Left renal cortex interstitium (tissue), 4 donors: ENCODE data around the gene TTC28. TPM values are rescaled to one million over a fixed set of nuclear protein-coding genes. Genes with fewer than 3 reads are reported as not detected.

Experiments used
- DNase-seq, 4 donors: peaks; one replicate each; pipeline ENCODE4 v3.0.0-alpha.2; 2013; ENCODE audit warnings: low read depth in 4 of 4, low spot score in 2 of 4, missing footprints in 1 of 4
- polyA plus RNA-seq, 4 donors: library from polyadenylated mRNA; unstranded; fragments of 120-200 nt; gene quantifications; one replicate each; pipeline ENCODE4 v1.2.1, GENCODE V29; 2013; ENCODE audit not compliant: insufficient read length in 4 of 4

TTC28 gene
- polyA plus RNA-seq, 4 donors = 26.0 to 49.6 (median 35.9) TPM

GRCh38 chr22:27961680-27962079 is 718.0 kb downstream of the TTC28 start:
- DNase-seq = no peak

GRCh38 chr22:27961182-27961581 is 718.5 kb downstream of the TTC28 start:
- DNase-seq = no peak

- no peak for DNase-seq
Measured at GRCh38 chr22:27959335-27960090, 720.1 kb downstream of the TTC28 start.

- no peak for DNase-seq
Measured at GRCh38 chr22:27952779-27953178, 726.9 kb downstream of the TTC28 start.

- DNase-seq = no peak
Measured at GRCh38 chr22:27952091-27952490, 727.5 kb downstream of the TTC28 start.

- DNase-seq = no peak
Measured at GRCh38 chr22:27949421-27949820, 730.2 kb downstream of the TTC28 start.

GRCh38 chr22:27948569-27948968 is 731.1 kb downstream of the TTC28 start:
- DNase-seq = no peak

- no peak for DNase-seq
Measured at GRCh38 chr22:27947448-27947847, 732.2 kb downstream of the TTC28 start.

- no peak for DNase-seq
Measured at GRCh38 chr22:27941143-27941542, 738.5 kb downstream of the TTC28 start.

- no peak for DNase-seq
Measured at GRCh38 chr22:27937453-27937852, 742.2 kb downstream of the TTC28 start.

GRCh38 chr22:27935897-27936296 is 743.7 kb downstream of the TTC28 start:
- no peak for DNase-seq

- DNase-seq = no peak
Measured at GRCh38 chr22:27934069-27934468, 745.6 kb downstream of the TTC28 start.

- no peak for DNase-seq
Measured at GRCh38 chr22:27933186-27933983, 746.3 kb downstream of the TTC28 start.

- DNase-seq = no peak
Measured at GRCh38 chr22:27930331-27931060, 749.1 kb downstream of the TTC28 start.

Other genes starting within 250 kb of the TTC28 start
- 10 to 100 TPM; 13.4 to 22.5 (median 17.7) TPM for gene CHEK2, start 62.0 kb upstream of the TTC28 start, polyA plus RNA-seq
- 10 to 100 TPM; 19.7 to 22.7 (median 20.7) TPM for gene HSCB, start 62.2 kb upstream of the TTC28 start, polyA plus RNA-seq
- gene CCDC117, start 92.9 kb upstream of the TTC28 start, polyA plus RNA-seq = 10 to 100 TPM; 36.5 to 38.9 (median 37.4) TPM
- gene XBP1, start 120.7 kb upstream of the TTC28 start, polyA plus RNA-seq = 100 to 1,000 TPM; 118 to 145 (median 133) TPM
- gene ZNRF3, start 203.7 kb upstream of the TTC28 start, polyA plus RNA-seq = 10 to 100 TPM; 25.9 to 31.7 (median 30.2) TPM